Cardiac fibroblast (primary cell): ENCODE data around the gene PDE4B.

Source experiments
- DNase-seq, 2 donors: peaks; one replicate each; pipeline versions ENCODE4 v3.0.0 to v3.0.0-alpha.2; 2010; ENCODE audit warnings: low read depth in 2 of 2
- H3K4me3 ChIP-seq, 2 donors: replicated peaks in 1 of 2; 1 replicate in 1 of 2; 2 replicates in 1 of 2; pipeline ENCODE4 v1.5.1; 2011; ENCODE audit warnings: low read depth in 2 of 2, low read length in 2 of 2, mild to moderate bottlenecking in 2 of 2, moderate library complexity in 1 of 2
- CTCF ChIP-seq: IDR thresholded peaks from one replicate; pipeline ENCODE4 v1.5.1; 2011; ENCODE audit warnings: low read depth, mild to moderate bottlenecking, low read length, inconsistent platforms

PDE4B gene

DNA sequence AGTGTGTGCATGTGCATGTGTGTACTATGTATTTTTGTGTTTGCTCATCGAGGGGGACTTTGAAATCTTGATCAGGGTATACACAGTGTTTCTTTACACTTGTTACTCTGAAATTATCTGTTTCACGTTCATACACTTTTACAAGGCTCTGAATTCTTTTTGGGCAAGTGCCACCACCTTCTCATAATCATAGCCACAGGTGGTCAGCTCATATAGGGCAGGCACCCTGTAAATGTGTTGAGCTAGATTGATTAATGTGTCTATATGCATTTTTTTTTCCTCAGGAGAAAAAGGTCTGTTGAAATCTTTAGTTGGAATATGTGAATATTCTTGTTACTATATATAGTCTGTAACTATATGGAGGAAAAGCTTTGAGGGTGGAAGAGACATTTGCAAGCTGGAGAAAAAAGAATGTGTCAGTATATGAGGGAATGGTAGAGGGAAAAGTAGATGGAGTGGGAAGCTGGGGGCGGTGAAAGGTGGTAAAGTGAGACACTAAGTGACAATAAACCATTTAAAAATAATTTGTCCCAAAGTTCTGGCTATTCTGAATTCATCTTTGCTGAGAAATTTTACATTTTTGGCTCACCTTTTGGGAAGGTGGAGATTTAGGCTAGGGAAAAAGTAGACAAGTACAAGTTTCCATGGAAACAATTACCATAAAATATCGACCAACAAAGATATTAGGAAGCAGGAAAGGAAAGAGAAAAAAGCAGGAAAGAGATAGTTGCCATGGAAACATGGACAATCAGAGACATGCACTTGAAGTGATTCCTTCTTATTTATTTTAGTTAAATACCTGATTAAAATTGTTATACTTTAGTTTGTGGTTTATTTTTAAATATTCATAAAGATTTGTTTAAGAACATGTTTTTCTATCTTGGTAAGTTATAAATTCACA lies 277.5 kb downstream of the PDE4B start:
- TF ChIP-seq CTCF: no peak
- no peak overlapping the region for H3K4me3 ChIP-seq
- DNase-seq: no peak

GRCh38 chr1:66073388-66073787 lies 280.7 kb downstream of the PDE4B start:
- DNase-seq: no peak
- no peak overlapping the region for H3K4me3 ChIP-seq
- no peak for TF ChIP-seq CTCF

DNA sequence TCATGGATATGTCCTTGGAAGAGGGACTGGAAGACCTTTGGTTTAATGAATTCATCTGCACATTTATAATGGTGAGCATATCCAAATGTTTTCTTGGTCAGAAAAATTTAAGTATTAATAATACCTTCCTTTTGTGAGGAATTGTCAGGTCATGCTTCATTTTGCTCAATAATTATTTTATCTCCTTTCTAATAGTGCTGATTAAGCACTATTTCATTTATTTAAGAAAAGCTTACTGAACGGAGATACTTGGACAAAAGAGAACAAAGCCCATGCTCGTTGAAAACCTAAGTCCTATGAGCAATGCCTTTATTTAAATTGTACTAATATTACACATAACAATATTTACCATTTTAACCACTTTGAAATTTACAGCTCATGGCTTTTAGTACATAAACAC lies 281.5 kb downstream of the PDE4B start:
- no peak for TF ChIP-seq CTCF
- DNase-seq: no peak
- no peak overlapping the region for H3K4me3 ChIP-seq

DNA sequence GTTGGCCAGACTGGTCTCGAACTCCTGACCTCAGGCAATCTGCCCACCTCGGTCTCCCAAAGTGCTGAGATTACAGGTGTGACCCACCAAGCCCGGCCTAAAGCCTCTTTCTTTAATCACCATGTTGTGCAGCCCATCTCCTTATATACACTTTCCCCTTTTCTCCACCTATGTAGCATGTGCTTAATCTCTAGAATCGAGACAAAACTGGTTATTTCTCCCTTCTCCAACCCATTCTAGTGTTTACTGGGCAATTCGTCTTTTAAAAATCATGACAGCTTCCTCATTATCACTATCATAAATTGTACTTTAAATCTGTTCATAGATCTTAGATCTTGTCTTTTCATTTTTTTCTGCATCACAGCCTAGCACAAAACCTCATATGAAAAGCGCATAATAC lies 285.7 kb downstream of the PDE4B start:
- no peak for TF ChIP-seq CTCF
- DNase-seq: no peak
- no peak overlapping the region for H3K4me3 ChIP-seq

DNA sequence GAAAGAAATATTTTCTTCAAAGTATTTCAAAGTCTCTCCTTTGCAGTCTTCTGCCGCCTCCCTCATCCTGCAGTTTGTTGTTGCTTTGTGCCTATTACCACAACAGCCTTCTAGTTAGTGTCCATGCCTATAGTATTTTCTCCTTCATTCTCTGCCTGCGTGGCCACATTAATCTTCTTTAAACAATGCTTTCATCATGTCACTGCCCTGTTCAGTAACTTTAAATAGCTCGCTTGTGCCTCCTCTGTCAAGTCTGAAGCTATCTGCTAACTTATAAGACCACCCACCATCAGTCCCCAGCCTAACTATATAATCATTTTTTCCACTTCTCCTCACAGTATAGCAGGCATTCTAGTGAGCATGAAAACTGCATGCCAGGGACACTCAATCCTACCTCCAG lies 290.3 kb downstream of the PDE4B start:
- TF ChIP-seq CTCF: no peak

DNA sequence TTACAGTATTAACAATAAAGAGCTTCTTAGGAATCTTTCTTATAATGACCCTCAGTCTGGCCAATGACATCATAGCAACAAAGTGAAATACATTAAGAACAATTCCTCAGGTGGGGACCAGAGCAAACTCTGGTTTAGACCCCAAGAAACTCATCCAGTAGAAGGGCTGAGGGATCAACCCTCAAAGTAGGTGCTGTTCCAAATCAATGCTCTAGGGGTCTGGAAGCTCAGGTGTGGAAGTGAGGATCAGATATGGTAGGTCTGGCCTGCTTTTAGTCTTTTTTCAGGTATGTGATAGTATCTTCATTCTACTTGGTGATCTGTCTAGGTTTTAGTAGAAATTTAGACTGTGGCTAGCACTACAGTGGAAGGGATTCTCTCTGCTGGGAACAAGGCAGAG lies 291.7 kb downstream of the PDE4B start:
- no peak for DNase-seq
- H3K4me3 ChIP-seq: no peak overlapping the region
- TF ChIP-seq CTCF: no peak

More for the DNA sequence above, 290.3 kb downstream of the PDE4B start:
- no peak overlapping the region for H3K4me3 ChIP-seq
- no peak for DNase-seq
